Transverse colon (tissue), 4 donors: Measurements from ENCODE around the gene GTPBP2. TPM values are rescaled to one million over a fixed set of nuclear protein-coding genes. Genes with fewer than 3 reads are reported as not detected.

Experiments used
- DNase-seq: peaks from one replicate; pipeline ENCODE4 v3.0.0-alpha.2; 2019
- H3K27ac ChIP-seq, 4 donors: fragments of 200-600 bp; sonication (generic); 2 replicates each; pipeline ENCODE4 v1.5.1; 2016 to 2018; ENCODE audit warnings: inconsistent platforms in 4 of 4
- H3K27me3 ChIP-seq: fragments of 200-600 bp; sonication (generic); 2 replicates; pipeline ENCODE4 v1.5.1; 2017; ENCODE audit warnings: inconsistent platforms
- H3K36me3 ChIP-seq, 4 donors: fragments of 200-600 bp; sonication (generic); 2 replicates each; pipeline ENCODE4 v1.5.1; 2017 to 2019; ENCODE audit warnings: inconsistent platforms in 4 of 4
- H3K4me1 ChIP-seq, 4 donors: fragments of 200-600 bp; sonication (generic); 2 replicates each; pipeline ENCODE4 v1.5.1; 2017 to 2020; ENCODE audit warnings: inconsistent platforms in 4 of 4
- H3K4me3 ChIP-seq, 4 donors: fragments of 200-600 bp; sonication (generic); 1 replicate in 1 of 4; 2 replicates in 3 of 4; pipeline versions ENCODE4 v1.5.1 to v1.6.1; 2017 to 2019; ENCODE audit warnings: inconsistent platforms in 4 of 4
- H3K9me3 ChIP-seq, 2 donors: fragments of 200-600 bp; sonication (generic); 2 replicates each; pipeline ENCODE4 v1.5.1; 2017 to 2019; ENCODE audit warnings: inconsistent platforms in 2 of 2
- CTCF ChIP-seq, 5 experiments: fragments of 200-600 bp in 3 of 5; fragments of 450-650 bp in 2 of 5; sonication (generic) in 3 of 5; IDR thresholded peaks; 1 replicate in 2 of 5; 2 replicates in 3 of 5; pipeline ENCODE4 v1.5.1; 2016 to 2017; ENCODE audit warnings: antibody characterized with exemption in 5 of 5, inconsistent platforms in 3 of 5, mild to moderate bottlenecking in 2 of 5, moderate library complexity in 1 of 5
- EP300 ChIP-seq: sonication (generic); formaldehyde crosslinking; IDR thresholded peaks from one replicate; pipeline ENCODE4 v1.6.1; 2017; ENCODE audit warnings: antibody characterized with exemption, low read depth
- POLR2A ChIP-seq: fragments of 450-650 bp; IDR thresholded peaks from one replicate; pipeline ENCODE4 v1.6.1; 2016; ENCODE audit warnings: antibody characterized with exemption, mild to moderate bottlenecking, moderate library complexity
- POLR2AphosphoS5 ChIP-seq, 3 donors: sonication (generic); formaldehyde crosslinking; IDR thresholded peaks; one replicate each; pipeline ENCODE4 v1.6.1; 2016; ENCODE audit warnings: antibody characterized with exemption in 3 of 3
- WGBS, 2 donors: methylation state at CpG; one replicate each; pipeline ENCODE4 v1.1.5; 2018; ENCODE audit warnings: low coverage in 1 of 2; 5-methylcytosine and 5-hydroxymethylcytosine counted together
- in situ Hi-C, 4 donors: fragments of 200-750 bp; cut with MboI; loops; one replicate each; pipeline versions ENCODE4 v1.15.0 to v1.15.1; 2017; ENCODE audit warnings: low sequenced_read_pairs in 3 of 4, low pct_ligation_motif_present in 1 of 4, low pct_unique_long_range_greater_than_20kb in 1 of 4
- intact Hi-C: fragments of 100-400 bp; cut with DNase I; formaldehyde crosslinking; loops from one replicate; pipeline ENCODE4 v1.15.1; 2023; ENCODE audit warnings: low total_unique reads
- total RNA-seq, 4 donors: library from RNA; depleted of rRNA; stranded (reverse); fragments of >200 nt; gene quantifications; one replicate each; pipeline ENCODE4 v1.1.0, GENCODE V29; 2016

GTPBP2 gene
- total RNA-seq, 4 donors from 2014 or later: 83.7 to 115 (median 86.8) TPM

- no peak overlapping the region for H3K4me3 ChIP-seq
- intact Hi-C loops (no loop called here), in situ Hi-C loops (no loop called here)
- no peaks in the 10 kb centered on the region for H3K4me1 ChIP-seq
- TF ChIP-seq CTCF (IDR thresholded peaks at IDR 0.05) (no peak), POLR2A (no peak), EP300 (no peak), POLR2AphosphoS5 (IDR thresholded peaks at IDR 0.05) (no peak)
- 80 to 83% methylated on average over 2 to 7 of the region's 7 CpGs for WGBS, 2 donors
- no peaks in the 10 kb centered on the region for H3K9me3 ChIP-seq
- H3K36me3 ChIP-seq: peaks cover 0 to 33% (median 14%) of the 10 kb centered on the region in 4 donors
- no peaks in the 10 kb centered on the region for H3K27me3 ChIP-seq
- H3K27ac ChIP-seq: no peak overlapping the region
- DNase-seq: no peak
Observed at GRCh38 chr6:43584892-43585570, 44.0 kb downstream of the GTPBP2 start.

- Histone ChIP-seq H3K4me1 (peaks cover 0 to 11% (median under 1%) of the 10 kb centered on the region in 4 donors), H3K27ac (no peak overlapping the region), H3K27me3 (no peaks in the 10 kb centered on the region), H3K36me3 (peaks cover 0 to 27% (median 12%) of the 10 kb centered on the region in 4 donors), H3K9me3 (no peaks in the 10 kb centered on the region), H3K4me3 (no peak overlapping the region)
- no peak for DNase-seq
- WGBS, 2 donors: 87% methylated on average over 5 of the region's 5 CpGs
- intact Hi-C loops (no loop called here), in situ Hi-C loops (no loop called here)
- TF ChIP-seq POLR2A (no peak), POLR2AphosphoS5 (IDR thresholded peaks at IDR 0.05) (no peak), EP300 (no peak)
Observed at GRCh38 chr6:43582911-43583310, 46.2 kb downstream of the GTPBP2 start.

- in situ Hi-C loops (no loop called here), intact Hi-C loops (no loop called here)
- peaks cover 0 to 13% (median 6%) of the 10 kb centered on the region in 4 donors for H3K36me3 ChIP-seq
- no peak overlapping the region for H3K4me3 ChIP-seq
- H3K27me3 ChIP-seq: no peaks in the 10 kb centered on the region
- peaks cover 15 to 33% (median 23%) of the 10 kb centered on the region in 4 donors for H3K4me1 ChIP-seq
- no peak overlapping the region for H3K27ac ChIP-seq
- WGBS, 2 donors: 82% methylated on average over 2 of the region's 2 CpGs; no CpG with 5 or more reads in 1 of the 2 donors
- no peak for DNase-seq
- H3K9me3 ChIP-seq: no peaks in the 10 kb centered on the region
- TF ChIP-seq EP300: no peak
- TF ChIP-seq CTCF (IDR thresholded peaks at IDR 0.05): no peak
- no peak for TF ChIP-seq POLR2A
- TF ChIP-seq POLR2AphosphoS5 (IDR thresholded peaks at IDR 0.05): no peak
Observed at GRCh38 chr6:43579171-43579570, 49.9 kb downstream of the GTPBP2 start.

- Histone ChIP-seq H3K4me3 (no peak overlapping the region), H3K9me3 (no peaks in the 10 kb centered on the region), H3K36me3 (peaks cover 0 to 9% (median 4%) of the 10 kb centered on the region in 4 donors), H3K27ac (no peak overlapping the region), H3K4me1 (peaks cover 15 to 36% (median 23%) of the 10 kb centered on the region in 4 donors), H3K27me3 (no peaks in the 10 kb centered on the region)
- WGBS, 2 donors: 84 to 90% methylated on average over 3 of the region's 3 CpGs
- TF ChIP-seq POLR2A (no peak), CTCF (IDR thresholded peaks at IDR 0.05) (no peak), POLR2AphosphoS5 (IDR thresholded peaks at IDR 0.05) (no peak), EP300 (no peak)
- in situ Hi-C loops (no loop called here), intact Hi-C loops (no loop called here)
- no peak for DNase-seq
Observed at GRCh38 chr6:43578748-43579147, 50.3 kb downstream of the GTPBP2 start.
